ENCODE measurements around the gene CA10.

Gene CA10

DNA sequence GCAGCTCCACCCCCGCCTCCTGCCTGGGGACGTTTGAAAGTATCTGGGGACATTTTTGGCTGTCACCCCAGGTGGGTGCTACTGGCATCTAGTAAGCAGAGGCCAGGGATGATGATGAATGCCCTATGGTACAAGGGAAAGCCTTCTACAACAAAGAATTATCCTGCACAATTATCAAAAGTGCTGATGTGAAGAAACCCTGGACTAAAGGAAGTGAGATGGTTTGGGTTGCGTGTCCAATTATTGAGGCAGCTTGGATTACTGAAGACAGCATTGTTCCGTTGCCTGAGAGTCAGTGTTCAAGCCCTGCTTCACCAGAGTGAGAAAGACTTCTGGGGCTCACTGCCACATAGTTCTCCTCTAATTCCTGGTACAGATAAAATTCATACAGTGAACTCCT lies 343.4 kb downstream of the CA10 start:
- no peak for DNase-seq (ENCODE audit: low spot score)

- DNase-seq (ENCODE audit: low spot score): no peak
Observed at GRCh38 chr17:51814521-51814920, 344.0 kb downstream of the CA10 start.

- no peak for DNase-seq (ENCODE audit: low spot score)
Observed at GRCh38 chr17:51813784-51814174, 344.7 kb downstream of the CA10 start.

- DNase-seq (ENCODE audit: low spot score): no peak
Observed at GRCh38 chr17:51813140-51813783, 345.3 kb downstream of the CA10 start.

- no peak for DNase-seq (ENCODE audit: low spot score)
Observed at GRCh38 chr17:51807460-51807859, 351.1 kb downstream of the CA10 start.

DNA sequence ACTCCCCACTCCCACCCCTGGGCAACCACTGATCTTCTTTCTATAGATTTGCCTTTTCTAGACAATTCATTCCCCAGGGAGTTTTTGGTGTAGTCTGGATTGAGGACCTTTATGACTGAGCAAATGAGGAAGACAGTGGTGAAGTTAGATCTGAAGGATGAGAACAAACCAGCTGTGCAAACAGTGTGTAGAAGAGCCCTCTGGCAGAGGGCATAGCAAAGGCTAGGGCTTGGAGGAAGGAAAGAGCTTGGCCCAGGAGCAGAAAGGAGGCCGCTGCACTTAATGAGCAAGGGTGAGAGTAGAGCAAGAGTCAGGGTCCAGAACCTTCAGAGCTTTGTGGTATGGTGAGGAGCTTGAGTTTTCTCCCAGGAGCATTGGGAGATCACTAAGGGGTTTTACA lies 352.7 kb downstream of the CA10 start:
- DNase-seq (ENCODE audit: low spot score): no peak

GRCh38 chr17:51805185-51805584 lies 353.3 kb downstream of the CA10 start:
- DNase-seq (ENCODE audit: low spot score): no peak

GRCh38 chr17:51803161-51803560 lies 355.4 kb downstream of the CA10 start:
- no peak for DNase-seq (ENCODE audit: low spot score)

DNA sequence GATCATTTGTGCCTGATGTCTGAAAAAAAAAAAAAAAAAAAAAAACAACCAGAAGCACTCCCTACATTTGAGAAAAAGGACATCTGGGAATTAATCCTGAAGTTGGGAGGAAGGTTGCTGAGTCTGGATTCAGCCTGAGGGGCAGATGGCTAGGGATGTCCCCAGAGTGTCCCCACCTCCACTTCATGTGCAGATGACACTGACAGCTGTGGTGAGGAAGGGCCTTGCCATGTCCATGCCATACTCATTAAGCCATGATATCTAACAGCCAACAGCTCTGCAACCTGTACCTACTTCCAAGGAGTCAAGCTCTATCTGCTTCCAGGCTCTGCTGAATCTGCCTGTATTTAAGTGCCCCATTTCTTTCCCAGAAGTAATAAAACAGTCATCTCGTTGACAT lies 356.0 kb downstream of the CA10 start:
- DNase-seq (ENCODE audit: low spot score): no peak

DNA sequence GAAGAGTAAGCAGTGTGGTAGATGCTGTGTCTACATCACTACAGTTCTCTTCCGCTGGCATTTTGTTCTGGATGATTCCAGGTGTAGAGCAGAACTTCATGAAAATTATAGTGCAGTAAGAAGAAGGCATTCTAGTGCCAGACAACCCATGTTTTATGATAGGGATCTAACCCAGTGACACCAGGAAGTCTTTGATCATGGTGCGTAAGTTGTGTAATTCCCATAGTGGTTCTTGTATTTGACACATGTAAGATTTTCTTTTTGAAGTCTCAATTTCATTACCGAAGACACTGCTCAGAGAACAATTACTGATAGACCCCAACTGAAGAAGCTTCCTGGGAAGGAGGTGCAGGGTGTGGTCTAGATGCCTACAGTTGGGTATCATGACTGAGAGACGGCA lies 356.9 kb downstream of the CA10 start:
- DNase-seq (ENCODE audit: low spot score): no peak

DNA sequence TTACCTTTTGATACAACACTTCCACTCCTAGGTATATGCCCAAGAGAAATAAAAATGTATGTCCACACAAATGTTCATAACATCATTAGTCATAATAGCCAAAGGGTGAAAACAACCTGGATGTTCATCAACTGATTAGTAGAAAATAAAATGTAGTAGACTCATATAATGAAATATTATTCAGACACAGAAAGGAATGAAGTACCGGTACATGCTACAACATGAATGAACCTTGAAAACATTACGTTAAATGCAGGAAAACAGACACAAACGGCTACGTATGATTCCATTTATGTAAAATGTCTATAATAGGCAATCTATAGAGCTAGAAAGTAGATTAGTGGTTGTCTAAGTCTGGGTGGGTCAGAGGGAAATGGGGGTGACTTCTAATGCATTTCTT lies 358.5 kb downstream of the CA10 start:
- no peak for DNase-seq (ENCODE audit: low spot score)

GRCh38 chr17:51799240-51799639 lies 359.3 kb downstream of the CA10 start:
- DNase-seq (ENCODE audit: low spot score): no peak

- no peak for DNase-seq (ENCODE audit: low spot score)
Observed at GRCh38 chr17:51797150-51797549, 361.4 kb downstream of the CA10 start.

- no peak for DNase-seq (ENCODE audit: low spot score)
Observed at GRCh38 chr17:51796026-51796425, 362.5 kb downstream of the CA10 start.

DNA sequence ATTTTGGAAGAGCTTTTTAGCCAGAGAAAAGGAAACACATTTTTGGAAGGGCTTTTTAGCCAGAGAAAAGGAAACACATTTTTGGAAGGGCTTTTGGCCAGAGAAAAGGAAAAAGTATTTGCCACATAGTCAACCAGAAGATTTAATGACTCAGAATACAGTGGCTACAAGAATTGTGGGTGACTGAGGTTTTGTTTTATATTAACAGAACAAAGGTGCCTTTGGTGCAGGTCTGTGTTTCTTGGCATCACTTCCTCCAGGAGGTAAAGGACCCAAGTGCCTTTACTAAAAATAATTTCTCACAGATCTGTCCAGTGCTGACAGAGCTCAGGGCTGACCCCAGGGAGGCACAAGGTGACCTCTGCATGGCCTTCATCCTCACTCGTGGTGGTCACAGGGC lies 363.1 kb downstream of the CA10 start:
- DNase-seq (ENCODE audit: low spot score): no peak

- no peak for DNase-seq (ENCODE audit: low spot score)
Observed at GRCh38 chr17:51794466-51794865, 364.0 kb downstream of the CA10 start.

GRCh38 chr17:51793686-51794085 lies 364.8 kb downstream of the CA10 start:
- DNase-seq (ENCODE audit: low spot score): no peak

DNA sequence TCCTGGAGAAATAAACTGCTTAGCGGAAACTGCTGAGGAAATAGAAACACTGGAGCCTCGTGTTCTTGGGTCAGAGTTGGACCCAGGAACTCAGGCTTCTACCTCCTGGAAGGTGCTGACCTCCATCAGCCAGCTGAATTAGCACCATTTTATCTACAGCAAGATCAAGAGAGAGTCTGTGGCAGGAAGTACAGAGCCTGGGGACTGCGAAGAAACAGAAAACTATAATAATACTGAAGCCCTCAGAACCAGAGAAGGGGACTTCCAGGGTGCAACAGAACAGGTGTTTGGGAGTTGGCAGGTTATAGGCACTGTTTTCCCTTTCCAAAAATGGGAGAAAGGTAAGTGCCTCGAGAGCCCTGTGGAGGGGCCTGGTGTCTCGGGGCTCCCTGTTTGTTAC lies 379.7 kb downstream of the CA10 start:
- no peak for DNase-seq (ENCODE audit: low spot score)

- no peak for DNase-seq (ENCODE audit: low spot score)
Observed at GRCh38 chr17:51770027-51770759, 388.3 kb downstream of the CA10 start.

GRCh38 chr17:51769231-51769630 lies 389.3 kb downstream of the CA10 start:
- DNase-seq (ENCODE audit: low spot score): no peak

- DNase-seq (ENCODE audit: low spot score): no peak
Observed at GRCh38 chr17:51768706-51769105, 389.8 kb downstream of the CA10 start.

- no peak for DNase-seq (ENCODE audit: low spot score)
Observed at GRCh38 chr17:51767287-51767686, 391.2 kb downstream of the CA10 start.

GRCh38 chr17:51765282-51766135 lies 393.0 kb downstream of the CA10 start:
- no peak for DNase-seq (ENCODE audit: low spot score)

Measured in HuH-7.5 (cell line).